WTC11 (cell line): ENCODE measurements around the gene DSEL. TPM values are rescaled to one million over a fixed set of nuclear protein-coding genes. Genes with fewer than 3 reads are reported as not detected.

Source experiments
- ATAC-seq: fragments of 200-7000 bp; cut with Tn5 transposase; 2 replicates; pipeline ENCODE4 v1.10.0; 2021; ENCODE audit warnings: mild to moderate bottlenecking, moderate library complexity
- CTCF ChIA-PET: fragments of 300-600 bp; sonication (Branson Sonifier 250); formaldehyde crosslinking; loops from one replicate; lab custom pipeline; 2021; ENCODE audit warnings: antibody characterized with exemption; lab: Charles Lee
- POLR2A ChIA-PET: fragments of 350-600 bp; sonication (Branson Sonifier 250); formaldehyde crosslinking; loops from one replicate; lab custom pipeline; 2021; ENCODE audit warnings: antibody characterized with exemption; lab: Charles Lee
- DNase-seq: peaks from one replicate; pipeline ENCODE4 v3.0.0; 2021; ENCODE audit warnings: low spot score
- H3K27ac Mint-ChIP-seq: 2 replicates; pipeline ENCODE4 v1.8.0; 2021; ENCODE audit warnings: mixed read lengths
- H3K27me3 Mint-ChIP-seq: 2 replicates; pipeline ENCODE4 v1.8.0; 2021; ENCODE audit warnings: low read depth, mild to moderate bottlenecking, moderate library complexity, mixed read lengths
- H3K36me3 Mint-ChIP-seq: 2 replicates; pipeline ENCODE4 v1.8.0; 2021; ENCODE audit warnings: mixed read lengths
- H3K4me1 Mint-ChIP-seq: 2 replicates; pipeline ENCODE4 v1.8.0; 2022; ENCODE audit warnings: mixed read lengths
- H3K4me3 Mint-ChIP-seq: 2 replicates; pipeline ENCODE4 v1.8.0; 2021; ENCODE audit warnings: mild to moderate bottlenecking, moderate library complexity, mixed read lengths
- H3K9me3 Mint-ChIP-seq: 2 replicates; pipeline ENCODE4 v1.8.0; 2021; ENCODE audit warnings: mixed read lengths
- ATF2 ChIP-seq: sonication (generic); formaldehyde crosslinking; IDR thresholded peaks from 2 replicates; pipeline ENCODE4 v1.8.1; 2022; ENCODE audit warnings: low read depth, missing genetic modification reagents, borderline replicate concordance
- CBFB ChIP-seq: sonication (generic); formaldehyde crosslinking; IDR thresholded peaks from 2 replicates; pipeline ENCODE4 v1.8.1; 2022; ENCODE audit warnings: mild to moderate bottlenecking, low read depth, missing genetic modification reagents
- CTCF ChIP-seq: fragments of 200-600 bp; IDR thresholded peaks from 2 replicates; pipeline ENCODE4 v1.8.0; 2022; ENCODE audit warnings: antibody characterized with exemption
- E2F5 ChIP-seq: sonication (generic); formaldehyde crosslinking; IDR thresholded peaks from 2 replicates; pipeline ENCODE4 v1.8.1; 2022; ENCODE audit warnings: mild to moderate bottlenecking, moderate library complexity, missing genetic modification reagents
- HMGA2 ChIP-seq: fragments of 250-450 bp; sonication (Bioruptor Pico); IDR thresholded peaks from 2 replicates; pipeline ENCODE4 v1.4.0; 2021; ENCODE audit warnings: mild to moderate bottlenecking, moderate library complexity
- HMGXB4 ChIP-seq: sonication (generic); formaldehyde crosslinking; IDR thresholded peaks from 2 replicates; pipeline ENCODE4 v1.8.1; 2023; ENCODE audit warnings: mild to moderate bottlenecking, moderate library complexity, missing genetic modification reagents
- IRF1 ChIP-seq: sonication (generic); formaldehyde crosslinking; IDR thresholded peaks from 2 replicates; pipeline ENCODE4 v1.8.0; 2023; ENCODE audit warnings: missing genetic modification reagents
- MXD4 ChIP-seq: fragments of 250-450 bp; sonication (Bioruptor Pico); IDR thresholded peaks from 2 replicates; pipeline ENCODE4 v1.8.0; 2021; ENCODE audit warnings: mild to moderate bottlenecking, moderate library complexity, borderline replicate concordance
- PRDM15 ChIP-seq: sonication (generic); formaldehyde crosslinking; IDR thresholded peaks from 2 replicates; pipeline ENCODE4 v1.8.0; 2022; ENCODE audit warnings: missing genetic modification reagents
- RELA ChIP-seq: sonication (generic); formaldehyde crosslinking; IDR thresholded peaks from 2 replicates; pipeline ENCODE4 v1.8.1; 2022; ENCODE audit warnings: missing genetic modification reagents, mild to moderate bottlenecking, borderline replicate concordance
- SP1 ChIP-seq: sonication (generic); formaldehyde crosslinking; conservative IDR thresholded peaks from 2 replicates; pipeline ENCODE4 v1.8.1; 2022; ENCODE audit warnings: missing genetic modification reagents
- TCF7 ChIP-seq: sonication (generic); formaldehyde crosslinking; IDR thresholded peaks from 2 replicates; pipeline ENCODE4 v1.8.0; 2022; ENCODE audit warnings: mild to moderate bottlenecking, low read depth, missing genetic modification reagents, moderate library complexity
- ZMAT4 ChIP-seq: fragments of 250-450 bp; sonication (Bioruptor Pico); IDR thresholded peaks from 2 replicates; pipeline ENCODE4 v1.9.0; 2021; ENCODE audit warnings: mild to moderate bottlenecking
- ZNF219 ChIP-seq: sonication (generic); formaldehyde crosslinking; IDR thresholded peaks from 2 replicates; pipeline ENCODE4 v1.8.0; 2023; ENCODE audit warnings: missing genetic modification reagents, mild to moderate bottlenecking, borderline replicate concordance
- ZNF425 ChIP-seq: fragments of 250-450 bp; sonication (Bioruptor Pico); conservative IDR thresholded peaks from 2 replicates; pipeline ENCODE4 v1.9.0; 2021; ENCODE audit warnings: mild to moderate bottlenecking
- total RNA-seq: library from RNA; stranded (reverse); gene quantifications from 3 replicates; pipeline ENCODE4 v1.2.3, GENCODE V29; 2021

The DSEL gene
- total RNA-seq, 1 experiment from 2014 or later = 33.4 TPM

GRCh38 chr18:67515942-67516538, 480 bp downstream of the DSEL start:
- no peaks in the 10 kb centered on the region for H3K9me3 Mint-ChIP-seq
- H3K4me3 Mint-ChIP-seq = peak overlapping the region; percentile 94
- peak; percentile 93 for DNase-seq
- TF ChIP-seq TCF7 (CRISPR knock-in tag) (no peak), PRDM15 (CRISPR knock-in tag) (no peak), SP1 (CRISPR knock-in tag) (peak; percentile 51), ZNF425 (CRISPR knock-in tag) (no peak), HMGXB4 (CRISPR knock-in tag) (0 out of 2 replicates have a peak, but pooled peaks have one; percentile 88), HMGA2 (CRISPR knock-in tag) (0 out of 2 replicates have a peak, but pooled peaks have one; percentile 25), CBFB (0 out of 2 replicates have a peak, but pooled peaks have one; percentile 12), E2F5 (CRISPR knock-in tag) (no peak), CTCF (peak; percentile 52)
- TF ChIP-seq, all 79 proteins: peak for 5
- ATAC-seq = peak; percentile 59
- Mint-ChIP-seq H3K36me3 (peaks cover 47% of the 10 kb centered on the region), H3K27ac (0 out of 2 replicates have a peak overlapping the region, but pooled peaks have one; percentile 71), H3K27me3 (no peaks in the 10 kb centered on the region), H3K4me1 (peaks cover 76% of the 10 kb centered on the region)
- ChIA-PET CTCF (interaction anchor here (0.5 to 3.1 kb wide), 41 partner anchors 9 to 1215 kb away, joined by 3 to 71 read pairs (median 3); no protein-coding TSS in a partner anchor), POLR2A (interaction anchor here (0.6 to 1.2 kb wide), 9 partner anchors 10 to 1103 kb away, joined by 3 to 7 read pairs (median 3); no protein-coding TSS in a partner anchor)

- H3K36me3 Mint-ChIP-seq = peaks cover 51% of the 10 kb centered on the region
- TF ChIP-seq RELA (CRISPR knock-in tag) = no peak
- no peak for TF ChIP-seq MXD4 (CRISPR knock-in tag)
- no peak for TF ChIP-seq ZNF425 (CRISPR knock-in tag)
- TF ChIP-seq ZNF219 (CRISPR knock-in tag) = no peak
- TF ChIP-seq ATF2 (CRISPR knock-in tag) = no peak
- TF ChIP-seq ZMAT4 (CRISPR knock-in tag) = no peak
- TF ChIP-seq IRF1 (CRISPR knock-in tag) = no peak
These were observed 1.5 kb downstream of the DSEL start for GRCh38 chr18:67514901-67515540.

More at GRCh38 chr18:67514901-67515540, 1.5 kb downstream of the DSEL start:
- POLR2A ChIA-PET = no interaction called here
- DNase-seq (no peak), ATAC-seq (no peak)
- peaks cover 71% of the 10 kb centered on the region for H3K4me1 Mint-ChIP-seq
- H3K9me3 Mint-ChIP-seq = no peaks in the 10 kb centered on the region
- no peaks in the 10 kb centered on the region for H3K27me3 Mint-ChIP-seq
- CTCF ChIA-PET = interaction anchor here (1.1 to 1.4 kb wide), 2 partner anchors 13 to 128 kb away, joined by 3 to 5 read pairs; no protein-coding TSS in a partner anchor
- peak overlapping the region; percentile 94 for H3K4me3 Mint-ChIP-seq
- no peak overlapping the region for H3K27ac Mint-ChIP-seq
